HepG2 (cell line): ENCODE data around the gene RPL6. TPM values are rescaled to one million over a fixed set of nuclear protein-coding genes. Genes with fewer than 3 reads are reported as not detected.

ENCODE experiments used
- ARID5B ChIP-seq: IDR thresholded peaks from 2 replicates; pipeline ENCODE4 v1.4.0; 2020; ENCODE audit warnings: mild to moderate bottlenecking, missing genetic modification reagents
- FOXK1 ChIP-seq: sonication (generic); formaldehyde crosslinking; IDR thresholded peaks from 2 replicates; pipeline ENCODE4 v1.4.0; 2020; ENCODE audit warnings: low read depth, missing genetic modification reagents, borderline replicate concordance
- MLLT10 ChIP-seq: sonication (generic); formaldehyde crosslinking; IDR thresholded peaks from 2 replicates; pipeline ENCODE4 v1.4.0; 2020; ENCODE audit warnings: missing genetic modification reagents
- NFYB ChIP-seq: sonication (generic); formaldehyde crosslinking; IDR thresholded peaks from 2 replicates; pipeline ENCODE4 v1.4.0; 2020; ENCODE audit warnings: missing genetic modification reagents
- PHF20 ChIP-seq: sonication (generic); formaldehyde crosslinking; IDR thresholded peaks from 2 replicates; pipeline ENCODE4 v1.5.0; 2020; ENCODE audit warnings: mild to moderate bottlenecking, missing genetic modification reagents
- PLRG1 ChIP-seq: fragments of 450-650 bp; conservative IDR thresholded peaks from 2 replicates; pipeline ENCODE4 v1.6.1; 2016
- RORA ChIP-seq: sonication (generic); formaldehyde crosslinking; IDR thresholded peaks from 2 replicates; pipeline ENCODE4 v1.5.0; 2020; ENCODE audit warnings: mild to moderate bottlenecking, missing genetic modification reagents, moderate library complexity
- SNAPC5 ChIP-seq: sonication (generic); formaldehyde crosslinking; IDR thresholded peaks from 2 replicates; pipeline ENCODE4 v1.8.1; 2023; ENCODE audit warnings: mild to moderate bottlenecking, missing genetic modification reagents, borderline replicate concordance
- SP4 ChIP-seq: sonication (generic); formaldehyde crosslinking; IDR thresholded peaks from 2 replicates; pipeline ENCODE4 v1.8.1; 2023; ENCODE audit warnings: mild to moderate bottlenecking, missing genetic modification reagents
- STAT6 ChIP-seq: sonication (generic); formaldehyde crosslinking; IDR thresholded peaks from 2 replicates; pipeline ENCODE4 v1.4.0; 2020; ENCODE audit warnings: missing genetic modification reagents, mild to moderate bottlenecking, borderline replicate concordance
- ZBTB20 ChIP-seq: sonication (generic); formaldehyde crosslinking; IDR thresholded peaks from 2 replicates; pipeline ENCODE4 v1.8.1; 2023; ENCODE audit warnings: missing genetic modification reagents, low read depth, mild to moderate bottlenecking, borderline replicate concordance
- ZBTB3 ChIP-seq: sonication (generic); formaldehyde crosslinking; IDR thresholded peaks from 2 replicates; pipeline ENCODE4 v1.4.0; 2020; ENCODE audit warnings: low read depth, mild to moderate bottlenecking, moderate library complexity, missing genetic modification reagents, borderline replicate concordance
- ZBTB38 ChIP-seq: sonication (generic); formaldehyde crosslinking; IDR thresholded peaks from 2 replicates; pipeline ENCODE4 v1.5.1; 2020; ENCODE audit warnings: mild to moderate bottlenecking, missing genetic modification reagents
- ZNF292 ChIP-seq: sonication (generic); formaldehyde crosslinking; IDR thresholded peaks from 2 replicates; pipeline ENCODE4 v1.8.1; 2022; ENCODE audit warnings: mild to moderate bottlenecking, low read depth, missing genetic modification reagents, borderline replicate concordance
- ZNF33A ChIP-seq: sonication (generic); formaldehyde crosslinking; IDR thresholded peaks from 2 replicates; pipeline ENCODE4 v1.5.1; 2020; ENCODE audit warnings: missing genetic modification reagents, mild to moderate bottlenecking, moderate library complexity, borderline replicate concordance
- ZNF430 ChIP-seq: sonication (generic); formaldehyde crosslinking; IDR thresholded peaks from 2 replicates; pipeline ENCODE4 v1.9.0; 2021; ENCODE audit warnings: mild to moderate bottlenecking, missing genetic modification reagents
- ZNF512B ChIP-seq: sonication (generic); formaldehyde crosslinking; IDR thresholded peaks from 2 replicates; pipeline ENCODE4 v1.5.1; 2020; ENCODE audit warnings: missing genetic modification reagents, mild to moderate bottlenecking, borderline replicate concordance
- ZNF652 ChIP-seq: IDR thresholded peaks from 2 replicates; pipeline ENCODE4 v1.6.1; 2016; ENCODE audit warnings: low read depth, borderline replicate concordance
- ZNF788 ChIP-seq: sonication (generic); formaldehyde crosslinking; IDR thresholded peaks from 2 replicates; pipeline ENCODE4 v1.5.0; 2020; ENCODE audit warnings: mild to moderate bottlenecking, missing genetic modification reagents, borderline replicate concordance
- ZZZ3 ChIP-seq: sonication (generic); formaldehyde crosslinking; IDR thresholded peaks from 2 replicates; pipeline ENCODE4 v1.4.0; 2020; ENCODE audit warnings: missing genetic modification reagents, mild to moderate bottlenecking, borderline replicate concordance
- polyA plus RNA-seq, 8 experiments: library from polyadenylated mRNA; depleted of rRNA in 3 of 8; stranded (reverse) in 7 of 8; unstranded in 1 of 8; fragments of >200 nt; fragmentation: Illumina TruSeq in 4 of 8; extraction: Trizol in 4 of 8; gene quantifications; 2 replicates each; pipeline versions ENCODE4 v1.2.1 to v1.2.3, GENCODE V29; 2011 to 2016; ENCODE audit warnings: low read depth in 4 of 8, missing spikeins in 1 of 8, mixed read lengths in 1 of 8; ENCODE audit not compliant: insufficient read depth in 1 of 8
- total RNA-seq, 5 experiments: library from RNA; depleted of rRNA; stranded (reverse); fragments of >200 nt; fragmentation: Illumina TruSeq; extraction: Trizol; gene quantifications; 2 replicates each; pipeline ENCODE4 v1.2.3, GENCODE V29; 2016; ENCODE audit warnings: low read depth in 1 of 5

The RPL6 gene
- total and polyA plus RNA-seq, 2 of the 13 experiments (the other 11 are each of a cell fraction or from before 2014, with no cell fraction given): 1,551 to 1,719 TPM

- TF ChIP-seq ZBTB38 (CRISPR knock-in tag): peak; percentile 81
- TF ChIP-seq SP4: peak; percentile 59; the same call in 1 of the 2 replicates
- TF ChIP-seq ZNF292 (CRISPR knock-in tag): 0 out of 2 replicates have a peak, but pooled peaks have one; percentile 46
- no peak for TF ChIP-seq ZNF512B (CRISPR knock-in tag)
- TF ChIP-seq SNAPC5 (CRISPR knock-in tag): no peak
- TF ChIP-seq ARID5B (CRISPR knock-in tag): peak; percentile 48
- no peak for TF ChIP-seq RORA (CRISPR knock-in tag)
- peak; percentile 85; the same call in 1 of the 2 replicates for TF ChIP-seq FOXK1
- no peak for TF ChIP-seq PLRG1
- TF ChIP-seq PHF20 (CRISPR knock-in tag): peak; percentile 98
- TF ChIP-seq ZBTB3 (CRISPR knock-in tag): peak; percentile 90; the same call in 1 of the 2 replicates
- no peak for TF ChIP-seq NFYB (CRISPR knock-in tag)
- TF ChIP-seq STAT6 (CRISPR knock-in tag): no peak; the same call in 1 of the 2 replicates
- TF ChIP-seq ZZZ3: no peak; the same call in 1 of the 2 replicates
- no peak for TF ChIP-seq ZNF652 (CRISPR knock-in tag)
- TF ChIP-seq ZBTB20 (CRISPR knock-in tag): 0 out of 2 replicates have a peak, but pooled peaks have one; percentile 35
- TF ChIP-seq ZNF33A (CRISPR knock-in tag): no peak
- TF ChIP-seq MLLT10 (CRISPR knock-in tag): no peak
- no peak for TF ChIP-seq ZNF430 (CRISPR knock-in tag)
- peak; percentile 84 for TF ChIP-seq ZNF788
These were observed 9.3 kb upstream of the RPL6 start, which contains the start of gene PTPN11 (continued) for GRCh38 chr12:112418608-112419296.
